GM18867 (cell line): ENCODE measurements around the gene CDH8.

ENCODE experiments used
- ATAC-seq: cut with Tn5 transposase; IDR thresholded peaks from one replicate; pipeline ENCODE4 v1.9.1; 2021; ENCODE audit warnings: mild to moderate bottlenecking, moderate library complexity; ENCODE audit not compliant: unreplicated experiment

The CDH8 gene

DNA sequence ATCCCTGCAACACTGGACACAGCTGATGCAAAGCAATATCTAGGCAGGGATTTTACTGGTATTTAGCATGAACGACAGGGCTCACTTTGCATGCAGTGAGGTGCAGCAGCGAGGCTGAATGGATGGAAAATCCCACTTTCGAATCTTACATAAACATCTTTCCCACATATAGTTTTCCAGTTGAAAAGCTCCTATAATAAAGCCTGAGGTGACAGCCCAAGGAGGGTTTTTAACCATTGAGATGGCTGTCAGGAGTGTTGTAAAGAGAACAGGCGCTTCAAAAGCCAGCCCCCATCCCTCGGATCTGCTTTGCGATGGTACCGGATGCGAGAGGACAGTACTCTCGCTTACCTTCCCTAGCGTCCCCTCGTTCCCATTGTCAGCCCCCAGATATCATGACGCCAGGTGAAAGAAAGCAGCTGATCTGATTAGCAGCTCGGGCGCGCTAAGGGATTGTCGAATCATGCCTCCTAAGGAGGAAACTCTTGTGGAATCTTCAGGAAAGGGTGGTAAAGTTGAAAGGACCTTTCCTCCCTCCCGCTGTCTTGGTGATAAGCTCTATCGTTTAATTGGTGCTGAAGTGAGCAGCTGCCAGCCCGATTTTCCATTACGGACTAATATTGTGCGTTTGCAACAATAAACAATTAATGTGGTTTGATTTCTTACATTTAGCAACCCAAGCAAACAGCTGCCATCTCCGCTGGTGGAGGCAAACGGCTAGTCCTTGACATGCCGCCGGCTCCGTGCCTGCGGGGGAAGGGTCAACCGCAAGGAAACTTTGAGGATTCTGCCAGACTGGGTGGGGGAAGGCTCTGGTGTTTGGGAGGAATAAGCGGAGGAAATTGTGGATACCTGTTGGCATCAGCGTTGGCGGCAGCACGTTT is 1.8 kb downstream of the CDH8 start:
- no peak for ATAC-seq

DNA sequence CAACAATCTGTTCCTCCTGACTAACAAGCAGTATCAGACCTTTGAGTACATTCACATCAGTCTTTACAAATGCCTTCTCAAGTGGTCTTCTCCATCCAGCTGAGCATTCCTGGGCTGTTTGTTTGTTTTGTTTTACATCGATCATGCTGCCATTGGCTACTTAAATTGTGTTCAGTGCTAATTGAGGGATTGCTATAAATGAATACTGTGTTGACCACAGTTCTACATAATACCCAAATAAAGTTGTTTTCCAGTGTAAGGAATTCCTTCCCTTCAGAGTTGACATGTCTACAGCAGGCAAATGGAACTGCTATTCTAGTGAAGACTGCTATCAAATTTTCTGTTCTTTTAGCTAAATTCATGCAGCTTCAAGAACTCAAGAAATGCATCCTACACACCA is 3.2 kb downstream of the CDH8 start:
- ATAC-seq: no peak

DNA sequence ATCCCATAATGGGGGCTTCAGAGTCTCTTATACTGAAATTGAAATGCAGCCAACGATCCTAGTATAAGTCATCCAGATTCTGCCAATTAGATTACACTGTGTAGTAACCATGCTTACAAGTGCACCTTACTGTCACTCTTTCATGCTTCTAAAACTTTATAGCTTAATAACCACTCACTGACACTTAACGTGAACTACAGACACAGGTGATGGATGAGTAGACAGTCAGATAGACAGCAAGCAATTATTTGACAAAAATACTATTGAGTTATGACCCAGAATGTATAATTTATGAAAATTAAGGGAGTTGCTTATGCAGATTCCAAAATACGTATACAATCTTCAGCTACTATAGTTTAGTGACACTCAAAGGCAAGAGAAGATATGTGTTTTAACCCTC is 6.3 kb downstream of the CDH8 start:
- ATAC-seq: no peak

DNA sequence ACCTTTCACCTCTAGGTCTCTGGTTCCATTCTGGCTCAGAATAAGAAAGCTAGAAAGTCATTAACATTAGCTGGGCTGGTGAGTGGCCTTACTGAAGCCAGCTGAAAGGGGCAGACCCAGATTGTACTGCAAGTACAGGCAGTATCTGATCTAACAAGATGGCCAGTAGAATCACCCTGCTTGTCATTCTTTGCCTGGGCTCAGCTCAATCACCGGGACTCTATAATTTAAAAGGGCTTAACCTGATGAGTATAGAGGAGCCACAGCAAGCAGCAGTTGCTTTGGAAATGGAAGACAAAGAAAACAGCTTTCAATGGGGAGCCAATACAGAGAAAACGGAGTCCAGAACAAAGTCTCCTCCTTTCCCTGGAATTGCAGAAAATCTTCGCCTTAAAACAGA is 13.6 kb downstream of the CDH8 start:
- ATAC-seq: no peak

DNA sequence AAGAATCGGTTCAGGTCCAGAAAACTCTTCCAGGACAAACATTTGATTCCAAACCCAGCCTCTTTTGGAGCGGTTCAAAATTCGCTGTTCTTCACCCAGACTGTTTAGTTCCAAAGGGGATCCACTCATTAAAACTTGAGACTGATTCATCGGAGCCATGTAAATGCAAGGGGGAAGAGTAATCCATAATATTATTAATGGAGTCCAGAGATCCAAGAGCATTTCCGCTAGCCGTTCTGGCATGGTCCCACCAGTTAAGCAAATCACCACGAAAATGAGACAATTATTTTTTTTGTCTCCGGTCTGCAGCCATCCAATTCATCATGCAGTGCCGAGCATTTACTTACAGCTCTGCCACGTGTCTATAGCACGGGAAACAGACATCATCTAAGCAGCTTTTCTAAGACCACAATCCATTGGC is 15.1 kb downstream of the CDH8 start:
- ATAC-seq: no peak

DNA sequence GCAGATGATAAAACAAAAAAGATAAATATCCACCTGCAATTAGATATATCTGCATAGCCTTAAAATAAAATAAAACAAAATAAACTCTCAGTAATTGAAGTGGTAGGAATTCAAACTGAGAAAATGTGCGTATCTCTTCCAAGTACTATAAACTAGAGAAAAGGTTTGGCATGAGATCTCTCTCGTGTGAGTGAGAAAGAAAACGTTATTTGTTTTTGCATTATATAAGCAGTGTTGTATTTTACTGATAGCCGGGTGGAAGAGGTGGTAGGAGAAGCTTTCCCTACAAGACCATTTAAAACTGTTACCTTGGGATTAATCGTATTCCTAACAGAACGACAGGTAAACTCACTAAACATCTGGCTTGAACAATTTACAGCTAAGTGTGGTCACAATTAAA is 15.6 kb downstream of the CDH8 start:
- no peak for ATAC-seq

DNA sequence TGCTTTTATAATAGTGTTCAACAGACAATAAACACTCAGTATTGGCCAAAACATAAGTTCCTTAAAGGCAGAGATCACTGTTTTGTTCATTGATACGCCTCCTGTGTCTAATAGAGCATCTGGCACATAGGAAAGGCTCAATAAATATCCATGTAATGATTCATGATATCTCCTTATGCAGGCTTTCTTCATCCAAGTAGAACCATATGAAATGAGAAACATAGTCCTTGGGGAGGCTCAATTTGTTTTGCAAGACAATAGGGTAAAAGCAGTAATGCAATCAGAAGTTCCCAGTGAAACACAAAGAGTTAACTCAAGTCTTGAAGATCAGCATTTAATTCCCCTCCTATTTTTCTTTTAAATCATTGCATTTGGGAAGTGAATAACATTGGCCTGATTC is 16.4 kb downstream of the CDH8 start:
- no peak for ATAC-seq

DNA sequence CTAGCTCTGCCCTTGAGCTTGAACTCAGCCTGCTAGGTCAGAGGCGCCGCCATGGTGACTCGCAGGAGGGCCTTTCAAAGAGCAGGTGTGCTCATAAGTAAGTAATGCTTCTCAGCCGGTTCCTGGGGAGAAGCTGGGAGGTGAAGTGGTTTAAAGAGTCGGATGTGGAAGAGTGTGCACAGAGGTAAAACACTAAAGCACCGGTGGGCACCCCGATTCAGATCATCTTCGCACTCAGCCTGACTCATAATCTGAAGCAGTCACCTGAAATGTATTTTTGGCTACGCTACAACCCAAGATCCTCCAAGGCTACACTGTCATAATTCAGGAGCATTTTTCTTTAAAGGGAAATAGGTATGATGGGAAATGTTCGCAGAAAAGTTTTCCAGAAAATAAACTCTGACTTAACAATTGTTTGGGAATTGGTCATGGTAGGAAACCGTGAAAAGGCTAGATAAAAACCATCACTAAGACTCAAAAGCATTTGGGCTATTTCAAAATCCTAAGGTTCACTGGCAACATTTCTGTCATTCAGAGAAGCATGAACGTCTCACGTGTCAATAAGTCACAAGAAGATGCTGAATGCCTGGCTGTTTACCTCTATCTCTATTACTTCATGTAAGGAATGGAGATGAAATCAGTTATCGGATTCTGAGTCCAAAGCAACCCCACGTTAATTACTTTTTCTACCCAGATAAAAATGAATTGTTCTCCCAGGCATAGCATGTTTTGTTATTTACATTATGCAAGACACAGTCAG is 17.8 kb downstream of the CDH8 start:
- ATAC-seq: no peak

DNA sequence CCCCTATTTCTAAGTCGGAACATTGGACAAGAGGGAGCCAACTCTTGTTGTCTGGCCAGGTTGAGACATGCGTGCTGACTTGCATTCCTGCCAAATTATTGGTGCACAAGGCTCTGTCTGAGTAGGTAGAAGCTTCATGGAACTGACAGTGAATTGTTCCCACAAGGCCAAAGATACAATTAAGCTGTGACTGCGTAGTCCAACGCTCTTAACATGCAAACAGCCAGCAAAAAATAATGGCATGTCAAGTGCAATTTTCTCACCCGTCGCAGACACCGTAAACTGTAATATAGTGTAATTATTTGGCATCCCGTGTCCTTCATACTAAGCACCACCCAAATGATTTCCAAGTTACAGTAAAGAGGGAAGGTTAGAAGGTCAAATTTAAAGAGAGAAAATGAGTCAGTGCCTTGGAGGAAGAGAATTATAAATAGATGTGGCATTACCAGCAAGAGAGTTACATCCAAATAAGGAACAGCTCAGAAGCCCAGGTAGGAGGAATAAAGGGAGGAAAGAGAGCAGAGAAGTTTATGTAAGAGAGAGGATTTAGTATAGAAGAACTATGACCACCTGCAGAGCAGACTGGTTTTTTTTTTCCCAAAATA is 21.8 kb downstream of the CDH8 start:
- no peak for ATAC-seq

DNA sequence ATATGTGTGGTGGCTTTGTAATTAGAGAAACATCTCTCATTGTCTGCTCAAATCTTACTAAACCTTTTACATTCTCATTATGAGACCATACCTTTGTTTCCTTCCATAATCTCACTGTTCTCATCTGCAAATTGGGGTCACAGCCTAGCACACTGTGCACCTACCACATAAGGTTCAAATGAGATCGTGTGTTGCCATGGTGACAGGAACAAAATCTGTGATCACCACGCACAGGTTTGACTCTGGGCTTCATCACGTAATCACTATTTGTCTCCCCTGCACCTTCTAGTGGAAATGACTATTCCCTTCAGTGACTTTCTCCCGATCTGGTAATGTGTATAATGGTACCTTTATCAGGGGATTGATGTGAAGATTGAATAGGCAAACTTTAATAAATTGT is 26.1 kb downstream of the CDH8 start:
- ATAC-seq: no peak

DNA sequence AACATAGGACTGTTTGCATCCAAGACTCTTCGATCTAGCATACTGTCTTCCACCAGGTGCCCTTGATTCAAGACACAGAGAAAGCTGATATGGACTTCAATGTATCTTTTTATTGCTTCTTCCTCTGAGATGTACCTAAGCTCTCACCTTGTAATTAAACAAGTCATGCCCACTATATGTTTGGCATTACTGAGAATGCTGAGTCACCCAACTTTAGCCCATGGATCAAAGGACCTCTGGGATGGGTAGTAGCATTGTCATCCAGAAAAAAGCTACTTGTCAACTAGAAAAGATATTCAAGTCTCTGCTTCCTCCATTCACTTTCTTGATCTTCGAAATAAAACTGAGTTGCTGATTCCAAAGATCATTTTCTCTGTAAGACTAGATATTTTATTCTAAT is 37.8 kb downstream of the CDH8 start:
- ATAC-seq: no peak

DNA sequence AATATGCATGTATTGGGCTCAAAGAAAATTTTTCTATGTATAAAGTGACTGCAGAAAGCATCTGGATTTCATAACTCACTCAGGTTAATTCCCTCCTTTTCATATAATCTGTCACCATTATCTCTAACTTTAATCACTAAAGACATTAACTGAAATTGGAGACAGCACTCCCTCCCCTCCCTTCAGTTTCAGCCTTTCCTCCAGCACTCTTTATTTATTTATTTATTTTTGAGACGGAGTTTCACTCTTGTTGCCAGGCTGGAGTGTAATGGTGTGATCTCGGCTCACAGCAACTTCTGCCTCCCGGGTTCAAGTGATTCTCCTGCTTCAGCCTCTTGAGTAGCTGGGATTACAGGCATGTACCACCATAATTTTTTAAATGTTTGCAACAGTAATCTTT is 43.1 kb downstream of the CDH8 start:
- no peak for ATAC-seq

DNA sequence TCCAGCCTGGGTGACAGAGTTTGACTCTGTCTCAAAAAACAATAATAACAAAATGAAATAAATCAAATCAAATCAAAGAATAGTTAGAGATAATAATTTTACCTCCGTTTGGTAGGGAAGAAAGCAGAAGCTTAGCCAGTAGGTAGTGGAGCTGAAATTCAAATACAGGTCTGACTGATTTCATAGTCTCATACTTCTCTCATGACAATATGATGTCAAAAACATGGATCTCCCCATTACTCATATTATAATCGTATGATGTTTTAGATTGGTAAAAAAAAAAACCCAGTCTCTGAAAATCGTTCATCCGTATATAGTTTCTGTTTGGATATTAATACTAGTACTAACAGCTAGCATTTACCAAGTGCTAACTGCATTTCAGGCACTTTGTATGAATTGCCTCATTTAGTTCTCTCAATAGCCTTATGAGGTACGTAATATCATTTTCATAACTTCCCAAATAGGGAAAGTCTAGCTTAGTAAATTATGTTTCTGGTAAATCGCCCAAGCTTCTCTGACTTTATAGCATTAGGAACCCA is 48.7 kb downstream of the CDH8 start:
- peak; percentile 52 for ATAC-seq

DNA sequence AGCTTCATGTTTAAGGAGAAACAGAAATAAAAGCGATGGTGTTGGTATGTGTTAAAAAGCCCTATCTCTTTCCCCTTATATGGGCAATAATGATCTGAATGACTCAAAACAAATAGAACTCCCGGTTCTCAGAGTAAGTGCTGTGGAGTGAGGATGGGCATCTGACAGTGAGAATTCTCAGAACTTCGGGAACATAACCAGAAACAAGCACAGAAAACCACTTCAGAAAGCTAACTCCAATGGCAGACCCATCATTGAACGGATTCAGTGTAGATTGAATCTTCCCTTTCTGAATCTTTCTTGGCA is 67.2 kb downstream of the CDH8 start:
- no peak for ATAC-seq

DNA sequence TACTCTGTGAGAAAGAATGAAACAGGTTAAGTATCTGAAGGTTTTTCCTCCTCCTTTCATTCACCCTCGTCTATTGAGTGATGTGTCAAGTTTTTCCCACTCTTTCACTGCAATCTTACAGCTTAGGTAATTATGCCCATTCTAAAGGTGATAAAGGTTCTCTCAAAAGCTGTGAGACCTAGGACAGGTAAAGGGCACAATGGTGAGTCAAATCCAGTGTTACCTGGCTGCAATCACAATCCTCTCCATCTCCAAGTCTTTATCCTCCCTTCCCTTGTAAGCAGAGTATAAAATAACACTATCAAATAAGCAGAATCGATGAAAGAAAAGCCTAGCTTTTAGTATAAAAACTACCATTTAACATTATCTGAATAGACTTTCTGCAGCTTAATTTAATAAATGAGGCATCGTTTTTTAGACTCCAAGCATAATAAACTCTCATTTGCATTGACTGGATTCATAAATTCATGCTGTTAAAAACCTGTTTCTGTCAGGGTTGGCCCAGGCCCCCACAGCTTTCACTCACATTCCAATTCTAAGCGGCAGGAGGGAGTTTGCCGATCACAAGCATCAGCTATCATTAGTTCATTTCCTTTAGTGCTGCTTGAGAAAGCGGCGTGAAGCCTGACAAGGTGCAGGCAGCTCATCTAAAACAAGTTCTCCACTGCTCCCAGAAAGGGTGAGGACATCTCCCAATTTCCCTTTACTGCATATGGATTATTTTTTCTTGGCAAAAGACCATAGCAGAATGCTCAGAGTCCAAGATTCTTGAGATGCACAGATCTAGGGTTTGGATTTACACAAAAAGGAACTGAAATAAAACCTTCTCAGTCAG is 67.8 kb downstream of the CDH8 start:
- no peak for ATAC-seq

DNA sequence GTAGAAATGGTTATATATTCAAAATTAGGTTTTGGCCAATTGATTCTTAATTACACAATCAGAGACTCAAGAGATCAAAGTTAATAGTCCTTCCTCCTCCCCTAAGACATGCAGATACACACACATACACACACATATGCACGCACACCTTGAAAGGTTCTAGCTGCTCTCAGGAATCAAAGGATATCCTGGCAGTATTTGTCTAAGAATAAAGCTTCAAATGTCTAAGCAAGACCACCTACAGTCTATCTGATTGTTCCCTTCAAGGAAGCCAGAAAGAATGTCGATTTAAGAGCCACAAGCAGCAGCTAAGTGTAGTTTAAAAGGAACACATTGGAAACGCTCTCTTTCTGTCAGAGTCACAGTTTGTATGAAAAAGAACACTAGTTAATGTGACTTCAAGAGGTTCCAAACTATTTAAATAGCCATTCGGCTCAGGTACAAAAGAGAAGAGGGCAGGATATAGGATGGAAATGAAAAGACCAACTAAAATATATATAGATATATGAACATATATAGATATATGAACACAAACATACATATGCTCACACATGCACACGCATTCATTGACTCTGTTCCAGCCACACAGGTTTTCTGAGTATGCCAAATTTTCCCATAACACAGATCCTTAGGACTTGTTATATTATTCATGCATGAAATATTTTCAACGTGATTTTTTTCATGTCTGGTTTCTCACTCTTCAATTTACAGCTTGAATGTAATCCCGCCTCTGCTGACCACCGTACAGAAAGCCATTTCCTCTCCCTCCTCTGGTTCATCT is 79.0 kb downstream of the CDH8 start:
- ATAC-seq: no peak

DNA sequence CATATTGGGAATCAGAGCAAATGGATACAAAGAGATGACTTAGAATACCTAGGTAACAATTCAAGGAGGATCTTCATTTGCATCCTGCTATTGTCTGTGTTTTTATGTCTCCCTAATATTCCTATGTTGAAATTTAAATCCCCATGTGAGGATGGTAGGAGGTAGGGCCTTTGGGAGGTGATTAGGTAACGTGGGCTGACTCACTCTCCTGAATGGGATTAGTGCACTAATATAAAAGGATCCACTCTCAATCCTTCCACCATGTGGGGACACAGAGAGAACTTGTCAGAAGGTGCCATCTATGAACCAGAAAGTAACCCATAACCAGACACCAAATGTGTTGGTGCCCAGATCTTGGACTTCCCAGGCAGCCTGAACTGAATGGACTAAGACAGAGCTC is 83.4 kb downstream of the CDH8 start:
- ATAC-seq: no peak

DNA sequence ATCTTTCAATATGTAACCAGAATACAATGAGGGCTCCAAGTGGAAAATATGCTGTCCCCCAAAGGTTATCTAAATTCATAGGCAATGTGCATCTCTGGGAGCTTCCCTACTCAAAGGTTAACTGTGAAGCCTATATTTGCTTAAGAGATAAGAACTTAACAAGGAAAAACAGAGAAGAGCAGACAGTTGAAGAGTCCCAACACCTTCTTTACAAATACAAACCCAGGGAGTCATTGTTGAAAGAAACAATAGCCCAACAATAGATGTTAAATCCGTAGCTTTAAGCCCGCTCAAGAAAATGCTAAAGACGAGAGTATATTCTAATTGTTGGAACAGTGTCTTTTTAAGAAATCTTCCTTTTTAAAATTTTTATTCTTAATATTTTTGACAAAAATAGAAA is 87.8 kb downstream of the CDH8 start:
- no peak for ATAC-seq

DNA sequence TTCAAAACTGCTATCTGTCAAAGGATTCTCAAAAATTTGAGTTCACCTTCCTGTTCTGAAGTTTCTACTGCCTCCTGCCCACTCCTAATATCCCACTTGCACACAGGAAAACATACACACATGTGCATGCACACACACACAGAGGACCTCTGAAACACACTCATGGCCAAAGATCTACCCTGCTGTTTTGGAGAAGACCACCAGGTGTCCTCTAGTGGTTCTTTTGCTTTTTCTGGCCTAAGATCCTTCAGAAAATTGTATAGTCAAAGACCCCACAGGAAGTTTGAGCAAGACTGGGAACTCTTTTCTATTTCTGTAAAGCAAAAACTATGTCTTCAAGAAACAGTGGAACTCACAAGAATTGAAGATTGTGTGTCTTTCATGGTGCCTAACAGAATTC is 90.2 kb downstream of the CDH8 start:
- no peak for ATAC-seq

DNA sequence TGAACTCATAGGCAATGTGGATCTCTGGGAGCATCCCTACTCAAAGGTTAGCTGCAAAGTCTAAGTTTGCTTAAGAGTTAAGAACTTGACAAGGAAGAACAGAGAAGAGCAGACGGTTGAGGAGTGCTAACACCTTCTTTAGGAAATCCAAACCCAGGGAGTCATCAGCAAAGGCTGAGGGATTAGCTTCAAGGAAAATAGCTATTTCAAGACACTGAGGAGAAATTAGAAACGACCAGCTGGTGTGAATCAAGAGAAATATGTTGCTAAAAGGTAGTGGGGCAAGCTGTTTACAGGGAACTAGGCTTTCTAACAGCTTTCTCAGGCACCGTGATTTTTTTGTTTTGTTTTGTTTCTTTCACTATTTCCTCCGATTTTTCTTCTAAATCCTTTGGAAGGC is 90.7 kb downstream of the CDH8 start:
- no peak for ATAC-seq
